AG09319 (cell line): Measurements from ENCODE around the gene SMAD5.

Source experiments
- DNase-seq: peaks from one replicate; pipeline ENCODE4 v3.0.0-alpha.2; 2010; ENCODE audit warnings: low read depth; ENCODE audit errors: extremely low read depth
- TF ChIP-seq, protein P1 (sequence below): IDR thresholded peaks from 2 replicates; pipeline ENCODE4 v1.5.1; 2011; ENCODE audit warnings: low read depth, mild to moderate bottlenecking, inconsistent platforms, low read length, moderate library complexity

SMAD5 gene

DNA sequence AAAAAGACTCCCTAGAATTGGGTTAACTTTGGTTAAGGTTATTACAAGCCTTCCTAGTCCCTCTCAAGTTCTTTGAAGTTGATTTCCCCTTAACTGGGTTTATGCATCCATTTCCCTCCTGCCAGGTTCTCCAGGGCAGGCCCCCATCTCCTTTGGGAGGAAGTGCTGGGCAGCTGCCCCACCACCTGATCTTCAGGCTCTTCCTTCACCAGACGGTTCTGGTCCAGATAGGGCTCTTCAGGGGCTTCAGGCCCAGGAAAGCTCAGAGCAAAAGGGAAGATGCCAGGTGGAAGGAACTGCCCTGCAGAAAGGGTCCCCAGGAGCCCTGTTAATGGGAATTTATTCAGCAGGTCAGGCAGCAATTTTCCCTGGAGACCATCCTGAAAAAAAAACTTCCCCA lies 58.3 kb downstream of the SMAD5 start:
- no peak for DNase-seq
- TF ChIP-seq, protein P1, sequence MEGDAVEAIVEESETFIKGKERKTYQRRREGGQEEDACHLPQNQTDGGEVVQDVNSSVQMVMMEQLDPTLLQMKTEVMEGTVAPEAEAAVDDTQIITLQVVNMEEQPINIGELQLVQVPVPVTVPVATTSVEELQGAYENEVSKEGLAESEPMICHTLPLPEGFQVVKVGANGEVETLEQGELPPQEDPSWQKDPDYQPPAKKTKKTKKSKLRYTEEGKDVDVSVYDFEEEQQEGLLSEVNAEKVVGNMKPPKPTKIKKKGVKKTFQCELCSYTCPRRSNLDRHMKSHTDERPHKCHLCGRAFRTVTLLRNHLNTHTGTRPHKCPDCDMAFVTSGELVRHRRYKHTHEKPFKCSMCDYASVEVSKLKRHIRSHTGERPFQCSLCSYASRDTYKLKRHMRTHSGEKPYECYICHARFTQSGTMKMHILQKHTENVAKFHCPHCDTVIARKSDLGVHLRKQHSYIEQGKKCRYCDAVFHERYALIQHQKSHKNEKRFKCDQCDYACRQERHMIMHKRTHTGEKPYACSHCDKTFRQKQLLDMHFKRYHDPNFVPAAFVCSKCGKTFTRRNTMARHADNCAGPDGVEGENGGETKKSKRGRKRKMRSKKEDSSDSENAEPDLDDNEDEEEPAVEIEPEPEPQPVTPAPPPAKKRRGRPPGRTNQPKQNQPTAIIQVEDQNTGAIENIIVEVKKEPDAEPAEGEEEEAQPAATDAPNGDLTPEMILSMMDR = no peak

DNA sequence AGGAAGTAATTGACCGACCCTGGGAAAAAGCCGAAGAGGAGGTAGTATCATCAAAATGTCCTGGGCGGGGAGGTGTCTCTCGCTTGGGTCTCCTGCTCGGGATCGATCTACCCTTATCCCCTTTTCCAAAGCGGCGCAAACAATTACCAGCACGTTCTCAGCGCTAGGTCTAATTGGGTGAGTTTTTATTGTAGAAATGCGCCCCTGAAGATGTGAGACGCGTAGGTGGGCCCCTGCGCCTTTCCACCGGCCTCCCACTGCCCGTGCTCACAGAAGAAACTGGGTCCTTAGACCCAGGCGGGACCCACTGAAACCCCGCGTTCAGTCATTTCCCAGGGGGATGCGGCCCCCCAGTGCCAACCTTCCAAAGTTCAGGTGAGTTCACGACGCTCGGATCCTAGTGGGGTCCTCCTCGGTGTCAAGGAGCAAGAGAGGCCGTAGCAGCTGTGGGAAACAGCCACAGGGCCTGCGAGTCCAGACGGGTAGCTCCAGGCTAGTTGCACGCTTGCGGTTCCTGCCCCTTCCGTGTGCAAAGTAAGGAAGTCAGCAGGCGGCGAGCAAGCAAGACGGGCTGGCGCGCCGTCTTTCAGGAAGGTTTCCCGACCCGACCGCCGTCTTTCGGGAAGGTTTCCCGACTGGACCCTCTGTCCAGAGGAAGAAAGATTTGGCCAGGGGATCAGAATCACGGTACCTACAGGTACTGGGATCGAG lies 58.8 kb downstream of the SMAD5 start:
- DNase-seq = no peak
- TF ChIP-seq, protein P1 = no peak

DNA sequence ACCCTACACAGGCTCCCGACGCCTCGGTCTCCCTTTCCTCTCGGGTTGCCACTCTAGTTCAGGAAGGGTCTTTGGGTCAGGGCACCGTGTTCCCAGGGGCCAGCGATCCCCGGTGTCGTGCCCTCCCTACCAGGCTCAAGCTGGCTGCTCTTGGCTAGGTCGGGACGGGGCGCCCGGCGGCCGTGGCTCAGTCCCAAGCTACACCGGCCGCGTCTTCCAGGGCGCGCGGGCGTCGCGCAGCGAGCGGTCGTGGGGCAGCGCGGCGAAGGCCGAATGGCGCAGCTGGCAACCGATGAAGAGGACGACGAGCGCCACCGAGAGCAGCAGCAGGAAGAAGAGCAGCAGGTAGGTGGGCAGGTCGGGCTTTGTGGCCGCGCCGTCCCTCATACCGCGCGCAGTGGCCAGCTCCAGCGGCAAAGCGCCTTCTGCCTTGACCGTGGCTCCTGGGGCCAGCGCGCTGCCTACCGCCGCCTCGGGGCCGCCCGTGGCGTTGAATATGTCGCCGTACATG lies 59.4 kb downstream of the SMAD5 start:
- DNase-seq = no peak
- TF ChIP-seq, protein P1 = no peak

DNA sequence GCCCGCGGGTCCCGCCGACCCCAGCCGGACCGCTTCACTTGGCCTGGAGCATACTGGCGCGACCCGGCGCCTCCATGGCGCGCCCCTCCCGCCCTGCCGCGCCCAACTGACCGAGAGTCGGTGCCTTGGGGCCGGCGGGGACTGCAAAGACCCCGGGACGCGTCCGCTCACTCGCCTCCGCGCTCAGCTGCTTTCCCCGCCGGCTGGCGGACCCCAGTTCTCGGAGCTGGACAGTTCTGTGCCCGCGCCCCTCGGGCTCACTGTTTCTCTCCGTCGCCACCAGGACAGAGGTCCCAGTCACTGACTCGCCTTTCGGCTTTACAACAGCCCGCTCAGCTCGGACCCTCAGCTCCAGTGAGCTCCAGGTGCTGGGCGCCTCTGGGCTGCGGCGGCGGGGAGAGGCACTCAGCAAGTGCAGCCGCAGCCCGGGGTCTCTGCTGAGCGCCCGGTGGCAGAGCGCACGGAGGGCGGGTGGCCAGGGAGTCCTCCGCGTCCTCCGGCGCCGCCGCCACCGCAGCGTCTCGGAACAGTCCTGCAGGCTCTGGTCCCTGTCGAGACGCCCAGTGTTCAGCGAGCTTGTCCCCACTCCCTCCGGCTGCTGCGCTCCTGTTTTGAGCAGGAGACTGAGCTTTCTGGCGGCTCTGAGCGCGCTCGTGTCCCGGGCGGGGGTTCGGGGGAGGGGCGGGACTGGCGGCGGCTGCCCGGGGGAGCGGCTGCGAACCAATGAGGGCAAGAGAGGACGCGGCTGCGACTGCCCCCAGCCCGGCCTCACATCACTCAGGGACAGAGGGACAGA lies 60.1 kb downstream of the SMAD5 start, which contains the start of gene SMIM32:
TSS of gene SMIM32 (minus strand) at position 637 of the 796 bp plus-strand sequence. CDS start 638 bp downstream, outside the sequence.
- DNase-seq = no peak
- TF ChIP-seq, protein P1 = no peak

DNA sequence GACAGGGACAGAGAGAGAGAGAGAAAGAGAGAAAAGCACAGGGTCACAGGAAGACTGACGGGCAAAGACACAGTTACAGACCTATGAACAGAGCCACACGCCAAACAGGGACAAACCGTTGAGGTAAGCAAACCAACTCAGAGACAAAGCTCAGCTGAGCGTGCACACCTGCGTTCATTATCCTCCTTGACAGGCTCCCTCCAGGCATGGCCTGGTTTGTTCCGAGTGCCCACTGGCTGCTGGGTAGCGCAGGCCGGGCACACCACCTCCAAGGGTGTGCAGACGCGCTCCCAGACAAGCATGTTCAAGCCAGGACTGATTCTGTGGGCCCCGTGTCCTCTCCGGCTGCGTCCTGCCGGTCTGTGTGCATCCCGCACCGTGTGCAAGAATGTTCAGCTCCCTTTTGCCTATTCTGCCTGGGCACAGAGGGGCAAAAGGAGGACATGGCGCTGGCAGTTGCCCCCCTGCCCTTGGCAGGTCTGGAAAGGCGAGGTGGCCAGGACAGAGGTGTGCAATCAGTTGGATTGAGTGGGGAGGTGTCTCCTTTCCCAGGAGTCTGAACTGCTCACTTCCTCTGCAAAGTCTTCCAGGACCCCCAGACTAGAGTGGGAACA lies 60.8 kb downstream of the SMAD5 start:
- TF ChIP-seq, protein P1 = no peak
- DNase-seq = no peak

DNA sequence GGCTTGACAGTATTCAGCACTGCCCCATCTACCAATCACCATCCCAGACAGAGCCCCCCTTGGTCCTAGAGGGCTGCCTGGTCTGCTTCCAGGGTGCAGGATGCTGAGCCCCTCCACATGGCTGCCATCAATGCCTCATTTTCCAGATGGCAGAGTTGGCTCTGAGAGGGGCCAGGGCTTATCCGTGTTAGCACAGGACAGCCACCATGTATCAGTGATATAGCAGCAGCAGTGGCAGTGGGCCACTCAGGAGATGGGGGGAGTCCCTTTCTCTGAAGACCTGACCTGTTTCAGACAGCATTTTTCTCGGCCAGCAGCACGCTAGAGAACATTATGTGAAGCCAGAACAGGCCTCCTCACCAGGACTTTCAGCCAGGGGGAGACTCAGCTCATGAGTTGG lies 61.9 kb downstream of the SMAD5 start:
- no peak for DNase-seq
- TF ChIP-seq, protein P1 = no peak
